Nephron (organoid): Measurements from ENCODE around the gene DOCK9.

Experiments used
- H3K27ac Mint-ChIP-seq, 3 experiments: 2 replicates each; pipeline ENCODE4 v1.8.0; 2020; ENCODE audit warnings: mixed read lengths in 3 of 3, mild to moderate bottlenecking in 2 of 3, moderate library complexity in 1 of 3
- H3K27me3 Mint-ChIP-seq: 2 replicates; pipeline ENCODE4 v1.8.0; 2021; ENCODE audit warnings: low read depth, mild to moderate bottlenecking, moderate library complexity, mixed read lengths
- H3K36me3 Mint-ChIP-seq: 2 replicates; pipeline ENCODE4 v1.8.0; 2020; ENCODE audit warnings: low read depth, mixed read lengths
- H3K4me1 Mint-ChIP-seq: 2 replicates; pipeline ENCODE4 v1.8.0; 2020; ENCODE audit warnings: mixed read lengths
- H3K4me3 Mint-ChIP-seq, 3 experiments: 2 replicates each; pipeline ENCODE4 v1.8.0; 2020; ENCODE audit warnings: mild to moderate bottlenecking in 3 of 3, mixed read lengths in 3 of 3, moderate library complexity in 2 of 3
- H3K9me3 Mint-ChIP-seq: 2 replicates; pipeline ENCODE4 v1.8.0; 2020; ENCODE audit warnings: mixed read lengths
- CTCF ChIP-seq, 3 experiments: fragments of 200-600 bp; sonication (generic); IDR thresholded peaks; one replicate each; pipeline ENCODE4 v1.5.0; 2021; ENCODE audit warnings: antibody characterized with exemption in 3 of 3; ENCODE audit not compliant: unreplicated experiment in 3 of 3

The DOCK9 gene

DNA sequence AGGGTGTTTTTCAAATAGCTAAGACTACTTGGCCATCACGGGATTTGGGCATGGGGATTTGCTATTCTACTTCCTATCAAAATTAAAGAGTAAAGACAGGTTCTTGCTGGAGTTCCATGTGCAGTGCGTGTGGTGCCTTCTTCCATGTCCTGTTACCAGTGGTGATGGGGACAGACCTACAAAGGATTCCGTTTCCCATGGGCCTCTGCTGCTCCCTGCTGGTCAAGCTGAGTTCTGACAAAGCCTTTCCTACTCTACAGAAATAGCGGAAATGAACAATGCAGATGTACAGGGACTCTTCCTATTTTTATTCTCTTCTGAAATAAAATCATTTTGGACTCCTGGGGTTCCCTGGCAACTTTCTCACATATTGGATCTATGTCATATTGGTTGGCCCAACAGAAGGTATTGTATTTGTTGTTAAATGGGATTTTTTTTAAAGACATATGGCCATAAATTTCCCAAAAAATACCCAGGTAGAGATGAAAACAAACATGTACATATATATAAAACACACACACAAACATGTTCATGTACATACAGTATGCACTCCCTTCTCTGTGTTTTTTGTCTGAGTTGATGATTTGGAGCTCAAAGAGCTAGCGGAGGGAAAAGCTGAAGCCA, 134.9 kb downstream of the DOCK9 start:
- H3K27ac Mint-ChIP-seq: no peak overlapping the region
- H3K4me3 Mint-ChIP-seq: no peak overlapping the region
- no peaks in the 10 kb centered on the region for H3K27me3 Mint-ChIP-seq
- H3K4me1 Mint-ChIP-seq: peaks cover 40% of the 10 kb centered on the region
- no peaks in the 10 kb centered on the region for H3K9me3 Mint-ChIP-seq
- peak; percentile 81 to 92 (median 86) for TF ChIP-seq CTCF (IDR thresholded peaks at IDR 0.05; ENCODE audit: unreplicated experiment in 3 of 3)
- H3K36me3 Mint-ChIP-seq: peaks cover 7% of the 10 kb centered on the region

DNA sequence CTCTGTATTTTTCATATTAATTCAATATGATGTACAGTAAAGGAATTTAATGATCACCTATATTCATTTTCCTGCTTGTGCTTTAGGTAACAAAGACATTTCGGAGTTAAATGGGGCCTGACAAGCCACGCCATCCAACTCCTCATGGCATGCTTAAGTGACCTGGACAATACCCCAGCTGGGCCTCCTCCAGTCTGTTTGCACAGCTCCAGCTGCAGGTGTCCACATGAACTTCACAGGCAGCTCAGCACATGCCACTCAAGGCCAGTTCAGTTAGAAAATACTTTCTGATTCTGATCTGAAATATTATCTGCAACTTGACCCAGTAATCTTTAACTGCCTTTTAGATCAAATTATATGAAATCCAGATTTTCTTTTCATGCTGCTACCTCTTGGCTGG, 135.8 kb downstream of the DOCK9 start:
- peaks cover 4% of the 10 kb centered on the region for H3K36me3 Mint-ChIP-seq
- no peak for TF ChIP-seq CTCF (IDR thresholded peaks at IDR 0.05; ENCODE audit: unreplicated experiment in 3 of 3)
- H3K27me3 Mint-ChIP-seq: no peaks in the 10 kb centered on the region
- H3K27ac Mint-ChIP-seq: no peak overlapping the region
- H3K4me3 Mint-ChIP-seq: no peak overlapping the region
- peaks cover 35% of the 10 kb centered on the region for H3K4me1 Mint-ChIP-seq
- H3K9me3 Mint-ChIP-seq: no peaks in the 10 kb centered on the region

- H3K4me1 Mint-ChIP-seq: peaks cover 27% of the 10 kb centered on the region
- H3K4me3 Mint-ChIP-seq: no peak overlapping the region
- peak overlapping the region in 1 of 3 experiments; percentile 47 for H3K27ac Mint-ChIP-seq
- H3K36me3 Mint-ChIP-seq: peaks cover 2% of the 10 kb centered on the region
- H3K27me3 Mint-ChIP-seq: no peaks in the 10 kb centered on the region
- H3K9me3 Mint-ChIP-seq: no peaks in the 10 kb centered on the region
- peak; percentile 83 to 93 (median 87) for TF ChIP-seq CTCF (IDR thresholded peaks at IDR 0.05; ENCODE audit: unreplicated experiment in 3 of 3)
These were observed 137.8 kb downstream of the DOCK9 start for GRCh38 chr13:98839856-98840769.

DNA sequence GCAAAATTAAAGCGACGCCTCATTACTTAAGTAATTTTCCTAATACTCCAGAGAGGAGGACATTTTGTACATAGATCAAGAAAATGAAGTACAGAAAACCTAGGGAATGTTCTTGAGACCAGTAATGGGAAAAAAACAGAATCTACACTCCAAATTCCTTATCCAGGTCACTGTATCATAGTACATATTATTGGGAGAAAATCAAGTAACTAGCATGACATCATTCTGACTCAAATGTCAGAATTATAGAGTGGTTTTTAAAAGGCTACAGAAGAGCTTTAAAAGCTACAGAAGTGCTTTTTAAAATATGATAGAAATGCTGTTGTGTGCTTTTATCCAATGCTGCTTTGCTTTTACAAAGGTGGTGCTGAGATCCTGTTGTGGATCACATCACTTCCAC, 139.1 kb downstream of the DOCK9 start:
- Mint-ChIP-seq H3K4me1 (peaks cover 23% of the 10 kb centered on the region), H3K36me3 (no peaks in the 10 kb centered on the region), H3K27ac (peak overlapping the region in 1 of 3 experiments; percentile 35), H3K4me3 (no peak overlapping the region), H3K27me3 (no peaks in the 10 kb centered on the region), H3K9me3 (no peaks in the 10 kb centered on the region)
- TF ChIP-seq CTCF (IDR thresholded peaks at IDR 0.05; ENCODE audit: unreplicated experiment in 3 of 3): no peak

DNA sequence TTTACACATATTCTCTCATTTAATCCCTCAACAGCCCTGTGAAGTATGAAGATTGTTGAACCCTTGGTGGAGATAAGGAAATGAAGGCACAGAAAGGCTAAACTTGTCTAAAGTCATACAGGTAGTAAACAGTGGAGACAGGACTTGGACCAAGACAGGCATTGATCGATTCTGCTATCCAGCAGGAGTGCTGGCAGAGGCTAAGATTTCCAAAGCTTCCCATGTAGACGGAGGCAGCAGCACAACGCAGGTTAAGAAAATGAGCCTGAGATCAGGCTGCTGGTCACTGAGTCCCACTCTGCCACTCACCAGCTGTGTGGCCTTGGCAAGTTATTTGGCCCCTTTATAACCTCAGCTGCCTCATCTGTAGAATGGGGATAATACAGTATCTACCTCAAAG, 140.0 kb downstream of the DOCK9 start:
- H3K4me3 Mint-ChIP-seq: no peak overlapping the region
- H3K27me3 Mint-ChIP-seq: no peaks in the 10 kb centered on the region
- H3K9me3 Mint-ChIP-seq: no peaks in the 10 kb centered on the region
- peaks cover 15% of the 10 kb centered on the region for H3K4me1 Mint-ChIP-seq
- TF ChIP-seq CTCF (IDR thresholded peaks at IDR 0.05; ENCODE audit: unreplicated experiment in 3 of 3): no peak
- no peak overlapping the region for H3K27ac Mint-ChIP-seq
- no peaks in the 10 kb centered on the region for H3K36me3 Mint-ChIP-seq
